Naive B cell (primary cell): ENCODE results near the gene IQCK. TPM values are rescaled to one million over a fixed set of nuclear protein-coding genes. Genes with fewer than 3 reads are reported as not detected.
A peak's percentile ranks its signal among the peaks of the same experiment; 100 is the strongest.

Source experiments
- ATAC-seq, 2 donors: fragments of 150-1000 bp; cut with Tn5 transposase; 2 replicates each; pipeline ENCODE4 v1.10.0; 2021; ENCODE audit warnings: low read depth in 2 of 2, mild to moderate bottlenecking in 2 of 2, moderate library complexity in 2 of 2
- DNase-seq: peaks from one replicate; pipeline ENCODE4 v3.0.0; 2022
- H3K27ac Mint-ChIP-seq, 6 donors: one replicate each; pipeline ENCODE4 v1.8.0; 2020 to 2022; ENCODE audit warnings: mild to moderate bottlenecking in 6 of 6, mixed read lengths in 6 of 6, moderate library complexity in 5 of 6, inconsistent platforms in 2 of 6
- H3K27me3 Mint-ChIP-seq, 3 donors: one replicate each; pipeline ENCODE4 v1.8.0; 2021 to 2022; ENCODE audit warnings: mixed read lengths in 3 of 3, mild to moderate bottlenecking in 1 of 3
- H3K36me3 Mint-ChIP-seq, 2 donors: one replicate each; pipeline ENCODE4 v1.8.0; 2020 to 2022; ENCODE audit warnings: mixed read lengths in 2 of 2, inconsistent platforms in 1 of 2, mild to moderate bottlenecking in 1 of 2
- H3K4me1 Mint-ChIP-seq, 3 donors: one replicate each; pipeline ENCODE4 v1.8.0; 2020 to 2022; ENCODE audit warnings: mixed read lengths in 3 of 3, inconsistent platforms in 1 of 3, mild to moderate bottlenecking in 1 of 3, moderate library complexity in 1 of 3
- H3K4me3 Mint-ChIP-seq, 8 donors: one replicate each; pipeline ENCODE4 v1.8.0; 2020 to 2022; ENCODE audit warnings: mild to moderate bottlenecking in 8 of 8, mixed read lengths in 8 of 8, moderate library complexity in 8 of 8, inconsistent platforms in 2 of 8
- H3K9me3 Mint-ChIP-seq, 7 donors: one replicate each; pipeline ENCODE4 v1.8.0; 2020 to 2022; ENCODE audit warnings: mixed read lengths in 7 of 7, mild to moderate bottlenecking in 5 of 7, inconsistent platforms in 2 of 7, moderate library complexity in 1 of 7
- polyA plus RNA-seq, 6 donors: library from polyadenylated mRNA; unstranded; fragments of 300-500 nt; fragmentation: Illumina TruSeq; gene quantifications; one replicate each; pipeline ENCODE4 v1.2.3, GENCODE V29; 2021; ENCODE audit warnings: low read depth in 6 of 6

Gene IQCK
- polyA plus RNA-seq, 6 donors from 2014 or later, result 1.1 to 3.7 (median 1.9) TPM; not detected in 1

GRCh38 chr16:19863990-19864389, 145.9 kb downstream of the IQCK start:
- Mint-ChIP-seq H3K4me1 (no peaks in the 10 kb centered on the region), H3K9me3 (no peaks in the 10 kb centered on the region), H3K36me3 (no peaks in the 10 kb centered on the region), H3K4me3 (no peak overlapping the region), H3K27me3 (peaks cover 5 to 8% (median 7%) of the 10 kb centered on the region in 3 donors), H3K27ac (no peak overlapping the region)
- no peak for DNase-seq
- ATAC-seq, result no peak

GRCh38 chr16:19864566-19864965, 146.5 kb downstream of the IQCK start:
- Mint-ChIP-seq H3K27ac (no peak overlapping the region), H3K27me3 (peaks cover 5 to 8% (median 7%) of the 10 kb centered on the region in 3 donors), H3K9me3 (no peaks in the 10 kb centered on the region), H3K4me3 (no peak overlapping the region), H3K4me1 (no peaks in the 10 kb centered on the region), H3K36me3 (no peaks in the 10 kb centered on the region)
- ATAC-seq (no peak), DNase-seq (no peak)

GRCh38 chr16:19868421-19868820, 150.3 kb downstream of the IQCK start:
- peaks cover 5 to 8% (median 7%) of the 10 kb centered on the region in 3 donors for H3K27me3 Mint-ChIP-seq
- no peaks in the 10 kb centered on the region for H3K4me1 Mint-ChIP-seq
- peak overlapping the region in 1 of 6 donors; percentile 13 for H3K27ac Mint-ChIP-seq
- no peaks in the 10 kb centered on the region for H3K9me3 Mint-ChIP-seq
- no peak overlapping the region for H3K4me3 Mint-ChIP-seq
- ATAC-seq, result no peak
- no peak for DNase-seq
- no peaks in the 10 kb centered on the region for H3K36me3 Mint-ChIP-seq

- Mint-ChIP-seq H3K27ac (no peak overlapping the region), H3K4me3 (no peak overlapping the region), H3K27me3 (peaks cover 11 to 28% (median 26%) of the 10 kb centered on the region in 3 donors), H3K36me3 (no peaks in the 10 kb centered on the region), H3K4me1 (no peaks in the 10 kb centered on the region), H3K9me3 (no peaks in the 10 kb centered on the region)
- ATAC-seq (no peak), DNase-seq (no peak)
Observed at GRCh38 chr16:19871721-19872120, 153.7 kb downstream of the IQCK start.

GRCh38 chr16:19872179-19872863, 154.2 kb downstream of the IQCK start:
- H3K4me3 Mint-ChIP-seq, result peak overlapping the region in 1 of 8 donors; percentile 63
- H3K27ac Mint-ChIP-seq, result peak overlapping the region in 1 of 6 donors; percentile 36
- no peaks in the 10 kb centered on the region for H3K36me3 Mint-ChIP-seq
- peaks cover 12 to 33% (median 32%) of the 10 kb centered on the region in 3 donors for H3K27me3 Mint-ChIP-seq
- no peaks in the 10 kb centered on the region for H3K4me1 Mint-ChIP-seq
- no peak for ATAC-seq
- H3K9me3 Mint-ChIP-seq, result peaks cover 0 to 1% (median 0%) of the 10 kb centered on the region in 7 donors
- DNase-seq, result no peak

- no peak for DNase-seq
- Mint-ChIP-seq H3K4me3 (no peak overlapping the region), H3K36me3 (no peaks in the 10 kb centered on the region), H3K4me1 (no peaks in the 10 kb centered on the region), H3K9me3 (peaks cover 0 to 1% (median 0%) of the 10 kb centered on the region in 7 donors), H3K27me3 (peaks cover 13 to 39% (median 37%) of the 10 kb centered on the region in 3 donors), H3K27ac (no peak overlapping the region)
- no peak for ATAC-seq
Observed at GRCh38 chr16:19872935-19873334, 154.9 kb downstream of the IQCK start.

- DNase-seq (no peak), ATAC-seq (no peak)
- no peaks in the 10 kb centered on the region for H3K36me3 Mint-ChIP-seq
- no peaks in the 10 kb centered on the region for H3K4me1 Mint-ChIP-seq
- H3K27ac Mint-ChIP-seq, result peak overlapping the region in 1 of 6 donors; percentile 62
- no peak overlapping the region for H3K4me3 Mint-ChIP-seq
- peaks cover 0 to 1% (median 0%) of the 10 kb centered on the region in 7 donors for H3K9me3 Mint-ChIP-seq
- peaks cover 13 to 35% (median 35%) of the 10 kb centered on the region in 3 donors for H3K27me3 Mint-ChIP-seq
Observed at GRCh38 chr16:19874026-19874425, 156.0 kb downstream of the IQCK start.

- ATAC-seq (no peak), DNase-seq (no peak)
- no peaks in the 10 kb centered on the region for H3K36me3 Mint-ChIP-seq
- H3K4me1 Mint-ChIP-seq, result no peaks in the 10 kb centered on the region
- H3K4me3 Mint-ChIP-seq, result peak overlapping the region in 1 of 8 donors; percentile 30
- peaks cover 13 to 42% (median 41%) of the 10 kb centered on the region in 3 donors for H3K27me3 Mint-ChIP-seq
- H3K9me3 Mint-ChIP-seq, result peaks cover 0 to 1% (median 0%) of the 10 kb centered on the region in 7 donors
- peak overlapping the region in 1 of 6 donors; percentile 49 for H3K27ac Mint-ChIP-seq
Observed at GRCh38 chr16:19874851-19875546, 156.9 kb downstream of the IQCK start.

GRCh38 chr16:19875900-19876299, 157.8 kb downstream of the IQCK start:
- ATAC-seq (no peak), DNase-seq (no peak)
- no peak overlapping the region for H3K27ac Mint-ChIP-seq
- H3K9me3 Mint-ChIP-seq, result peaks cover 0 to 1% (median 0%) of the 10 kb centered on the region in 7 donors
- H3K4me3 Mint-ChIP-seq, result no peak overlapping the region
- no peaks in the 10 kb centered on the region for H3K4me1 Mint-ChIP-seq
- no peaks in the 10 kb centered on the region for H3K36me3 Mint-ChIP-seq
- H3K27me3 Mint-ChIP-seq, result peaks cover 14 to 46% (median 44%) of the 10 kb centered on the region in 3 donors

- Mint-ChIP-seq H3K4me1 (no peaks in the 10 kb centered on the region), H3K36me3 (no peaks in the 10 kb centered on the region), H3K27me3 (peaks cover 18 to 53% (median 51%) of the 10 kb centered on the region in 3 donors), H3K9me3 (peaks cover 0 to 1% (median 0%) of the 10 kb centered on the region in 7 donors), H3K4me3 (no peak overlapping the region), H3K27ac (no peak overlapping the region)
- no peak for DNase-seq
- no peak for ATAC-seq
Observed at GRCh38 chr16:19876501-19877059, 158.5 kb downstream of the IQCK start.

- peaks cover 34 to 70% (median 69%) of the 10 kb centered on the region in 3 donors for H3K27me3 Mint-ChIP-seq
Observed at GRCh38 chr16:19878757-19879156, 160.7 kb downstream of the IQCK start.

GRCh38 chr16:19879241-19879792, 161.2 kb downstream of the IQCK start:
- DNase-seq (no peak), ATAC-seq (no peak)
- H3K27me3 Mint-ChIP-seq, result peaks cover 34 to 70% (median 69%) of the 10 kb centered on the region in 3 donors
- H3K4me3 Mint-ChIP-seq, result no peak overlapping the region
- peaks cover 4 to 13% (median 6%) of the 10 kb centered on the region in 3 donors for H3K4me1 Mint-ChIP-seq
- no peak overlapping the region for H3K27ac Mint-ChIP-seq
- H3K36me3 Mint-ChIP-seq, result no peaks in the 10 kb centered on the region
- H3K9me3 Mint-ChIP-seq, result peaks cover 0 to 1% (median 0%) of the 10 kb centered on the region in 7 donors

More at GRCh38 chr16:19878757-19879156, 160.7 kb downstream of the IQCK start:
- Mint-ChIP-seq H3K9me3 (peaks cover 0 to 1% (median 0%) of the 10 kb centered on the region in 7 donors), H3K36me3 (no peaks in the 10 kb centered on the region), H3K27ac (no peak overlapping the region), H3K4me1 (peaks cover 0 to 8% (median 6%) of the 10 kb centered on the region in 3 donors), H3K4me3 (no peak overlapping the region)
- DNase-seq (no peak), ATAC-seq (no peak)

- no peaks in the 10 kb centered on the region for H3K36me3 Mint-ChIP-seq
- DNase-seq (no peak), ATAC-seq (no peak)
- H3K27ac Mint-ChIP-seq, result no peak overlapping the region
- peaks cover 0 to 1% (median 0%) of the 10 kb centered on the region in 7 donors for H3K9me3 Mint-ChIP-seq
- H3K4me3 Mint-ChIP-seq, result peak overlapping the region in 2 of 8 donors; percentile 11 to 42
- peaks cover 33 to 81% (median 79%) of the 10 kb centered on the region in 3 donors for H3K27me3 Mint-ChIP-seq
- H3K4me1 Mint-ChIP-seq, result peaks cover 17 to 27% (median 19%) of the 10 kb centered on the region in 3 donors
Observed at GRCh38 chr16:19881028-19881427, 163.0 kb downstream of the IQCK start.
